ENCODE results near the gene PDE6C.

The PDE6C gene

DNA sequence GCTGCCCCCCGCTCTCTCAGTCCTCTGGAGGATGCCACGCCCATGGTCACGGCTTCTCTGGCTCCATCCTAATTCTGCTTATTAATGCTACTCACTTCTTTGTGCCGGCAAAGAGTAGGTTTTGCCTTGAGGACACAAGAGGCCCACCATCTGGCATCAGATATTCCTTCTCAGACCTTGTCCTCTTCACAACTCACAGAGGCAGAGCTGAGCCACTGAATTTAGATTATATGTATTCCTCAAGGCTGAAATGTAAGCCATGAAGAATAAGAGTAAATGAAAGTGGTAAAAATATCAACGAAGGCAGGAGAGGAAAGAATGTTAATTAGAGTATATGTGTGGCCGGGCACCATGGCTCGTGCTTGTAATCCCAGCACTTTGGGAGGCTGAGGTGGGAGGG is 17.8 kb upstream of the PDE6C start:
- no peak for FAIRE-seq

DNA sequence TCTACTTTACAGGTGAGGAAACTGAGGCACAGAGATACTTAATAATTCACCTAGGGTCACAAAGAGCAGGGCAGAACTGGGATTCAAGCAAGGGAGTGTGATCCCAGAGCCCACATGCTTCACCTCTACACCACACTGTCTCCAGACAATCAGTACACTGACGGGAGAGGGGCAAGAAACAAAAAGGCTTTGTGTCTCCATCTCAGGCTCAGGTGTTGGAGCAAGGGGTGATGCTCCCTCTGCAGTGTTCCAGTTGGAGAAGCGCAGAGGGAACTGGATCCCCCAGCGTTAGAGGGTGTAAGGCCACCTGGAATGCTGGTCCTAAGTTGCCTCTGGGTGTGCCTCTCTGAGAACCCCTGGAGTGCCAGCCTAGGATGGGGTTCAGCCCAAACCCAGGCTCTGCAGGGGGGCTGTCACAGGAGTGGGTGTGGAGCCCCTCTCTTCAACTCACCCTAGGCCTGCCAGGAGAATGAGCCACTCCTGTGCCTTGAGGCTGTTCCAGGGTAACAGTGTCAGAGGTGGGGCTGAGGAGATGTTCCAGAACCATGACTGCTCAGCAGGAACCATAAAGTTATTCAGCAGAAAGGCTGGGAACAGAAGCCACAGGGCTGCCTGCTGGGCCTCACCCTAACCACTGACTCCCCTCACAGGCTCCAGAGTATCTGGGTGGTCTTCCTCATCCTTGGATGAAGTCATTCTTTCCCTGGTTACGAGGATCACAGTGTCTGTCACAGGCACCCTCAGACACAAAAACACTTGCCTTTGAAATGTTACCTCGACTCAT is 16.8 kb upstream of the PDE6C start:
- no peak for FAIRE-seq

DNA sequence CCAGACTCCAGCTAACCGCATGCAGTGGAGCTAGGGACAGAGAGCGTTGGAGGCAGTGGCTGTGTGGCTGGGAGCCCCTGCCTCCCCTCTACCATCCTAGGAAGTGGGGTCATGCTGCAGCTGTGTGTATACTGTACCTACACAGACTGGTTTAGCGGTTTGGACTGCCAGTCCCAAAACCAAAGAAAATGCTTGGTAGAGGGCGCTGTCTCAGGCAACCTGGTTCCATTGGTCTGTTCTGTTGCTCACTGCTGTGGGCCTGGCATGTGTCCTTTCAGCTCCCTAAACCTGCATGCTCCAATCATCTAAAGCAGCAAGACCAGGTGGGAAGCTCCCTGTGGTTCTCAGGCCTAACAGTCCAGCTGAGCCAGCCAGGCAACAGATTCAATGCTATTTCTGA is 15.8 kb upstream of the PDE6C start:
- no peak for FAIRE-seq

DNA sequence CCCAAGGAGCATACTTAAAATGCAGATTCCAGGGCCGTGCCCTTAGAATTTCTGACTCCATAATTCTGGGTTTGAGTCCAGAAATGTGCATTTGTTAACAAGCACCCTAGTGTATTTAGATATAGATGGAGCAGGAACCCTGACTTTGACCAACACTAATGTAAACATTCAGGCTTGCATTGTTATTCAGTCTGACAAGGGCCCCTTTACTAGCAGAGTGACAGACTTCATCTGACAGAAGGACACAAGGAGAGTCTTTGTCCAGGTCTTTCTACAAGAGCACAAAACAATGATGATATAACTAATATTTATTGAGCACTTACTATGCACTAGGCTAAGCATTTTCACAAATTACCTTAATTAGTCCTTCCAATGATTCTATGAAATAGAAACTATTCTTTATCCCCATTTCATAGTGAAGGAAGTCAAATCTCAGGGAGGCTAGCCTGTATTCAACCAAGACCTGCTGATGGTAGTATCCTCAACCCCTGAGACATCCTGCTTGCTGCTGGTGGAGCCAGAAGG is 15.2 kb upstream of the PDE6C start:
- no peak for FAIRE-seq

DNA sequence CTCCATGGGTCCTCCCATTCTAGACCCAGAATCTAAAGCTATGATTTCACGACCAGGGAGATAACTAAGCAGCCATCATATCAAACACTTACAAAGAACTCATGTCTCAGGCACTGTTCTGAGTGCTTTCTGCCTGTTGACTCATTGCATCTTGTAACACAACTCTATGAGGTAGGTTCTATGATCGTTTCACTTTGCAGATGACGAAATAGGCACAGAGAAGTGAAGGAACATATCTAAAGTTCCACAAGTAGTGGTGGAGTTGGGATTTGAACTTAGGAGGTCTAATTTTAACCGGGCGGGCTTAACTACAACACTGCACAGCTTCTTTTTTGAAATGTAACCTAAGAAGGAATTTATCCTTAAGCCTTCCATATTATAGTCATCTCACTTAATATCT is 14.2 kb upstream of the PDE6C start:
- FAIRE-seq: no peak

DNA sequence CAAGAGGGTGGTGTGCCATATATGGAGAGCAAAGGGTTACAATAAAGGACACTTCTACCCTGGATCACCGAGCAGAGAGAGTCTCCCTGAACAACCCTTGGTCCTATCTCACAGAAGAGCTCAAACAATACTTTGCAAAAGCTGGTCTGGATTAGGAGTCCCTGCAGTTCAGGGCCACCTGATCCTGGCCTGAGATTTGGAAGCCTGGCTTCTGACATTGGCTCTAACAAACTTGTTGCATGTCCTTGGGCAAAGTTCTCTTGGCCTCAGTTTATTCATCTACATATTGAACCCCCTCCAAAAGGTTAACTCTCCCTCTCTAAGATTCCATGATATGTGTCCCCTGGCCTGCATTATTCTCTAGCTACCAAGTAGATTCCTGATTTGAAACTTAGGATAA is 13.0 kb upstream of the PDE6C start:
- no peak for FAIRE-seq

DNA sequence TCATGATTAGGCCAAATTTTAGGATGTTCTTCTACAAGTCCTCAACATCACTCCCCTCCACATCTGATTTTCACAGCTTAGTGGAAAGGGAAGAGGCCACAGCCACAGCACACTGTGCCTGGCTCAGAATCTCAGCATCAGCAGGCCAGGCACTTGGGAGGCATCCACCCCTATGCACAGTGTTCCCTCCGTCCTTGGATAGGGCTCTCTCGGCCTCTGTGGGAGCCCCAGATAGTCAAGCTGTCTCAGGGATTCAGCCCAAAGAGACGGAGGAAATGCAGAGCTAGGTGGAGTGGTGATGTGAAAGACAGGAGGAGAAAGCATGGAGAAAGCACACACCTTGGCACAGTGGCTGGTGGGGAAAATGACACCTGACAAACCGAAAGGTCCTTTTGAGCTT is 12.6 kb upstream of the PDE6C start:
- no peak for FAIRE-seq

DNA sequence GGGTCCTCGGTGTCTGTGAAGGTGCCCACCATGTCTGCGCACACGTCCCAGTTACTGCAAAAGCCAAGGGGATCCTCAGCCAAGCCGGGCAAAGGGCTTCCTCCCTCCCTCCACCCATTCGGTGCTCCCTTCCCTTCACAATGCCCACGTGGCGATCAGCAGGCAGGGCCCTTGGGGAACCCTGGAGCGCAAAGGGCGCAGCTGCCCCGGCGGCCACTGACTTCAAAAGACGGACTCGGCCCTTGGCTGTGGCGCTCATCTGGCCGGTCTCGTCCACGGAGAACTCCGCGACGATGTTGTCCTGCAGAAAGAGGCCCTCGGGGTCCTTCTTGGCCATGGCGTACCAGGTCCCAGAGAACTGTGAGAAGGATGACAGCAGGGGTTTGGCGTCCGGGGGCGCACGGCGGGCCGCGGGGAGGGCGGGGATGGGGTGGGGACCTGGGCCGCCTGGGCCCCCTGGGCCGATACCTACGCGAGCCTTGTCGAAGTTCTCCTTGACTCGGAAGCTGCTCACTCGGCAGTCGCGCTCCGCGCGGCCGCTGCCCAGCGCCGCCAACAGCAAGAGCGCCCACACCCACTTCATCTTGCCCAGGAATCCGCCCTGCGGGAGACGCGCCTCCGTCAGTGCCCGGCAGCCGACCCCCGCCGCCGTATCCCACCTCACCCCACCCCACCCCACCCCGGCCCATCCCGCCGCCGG is 11.7 kb upstream of the PDE6C start:
- FAIRE-seq: no peak

DNA sequence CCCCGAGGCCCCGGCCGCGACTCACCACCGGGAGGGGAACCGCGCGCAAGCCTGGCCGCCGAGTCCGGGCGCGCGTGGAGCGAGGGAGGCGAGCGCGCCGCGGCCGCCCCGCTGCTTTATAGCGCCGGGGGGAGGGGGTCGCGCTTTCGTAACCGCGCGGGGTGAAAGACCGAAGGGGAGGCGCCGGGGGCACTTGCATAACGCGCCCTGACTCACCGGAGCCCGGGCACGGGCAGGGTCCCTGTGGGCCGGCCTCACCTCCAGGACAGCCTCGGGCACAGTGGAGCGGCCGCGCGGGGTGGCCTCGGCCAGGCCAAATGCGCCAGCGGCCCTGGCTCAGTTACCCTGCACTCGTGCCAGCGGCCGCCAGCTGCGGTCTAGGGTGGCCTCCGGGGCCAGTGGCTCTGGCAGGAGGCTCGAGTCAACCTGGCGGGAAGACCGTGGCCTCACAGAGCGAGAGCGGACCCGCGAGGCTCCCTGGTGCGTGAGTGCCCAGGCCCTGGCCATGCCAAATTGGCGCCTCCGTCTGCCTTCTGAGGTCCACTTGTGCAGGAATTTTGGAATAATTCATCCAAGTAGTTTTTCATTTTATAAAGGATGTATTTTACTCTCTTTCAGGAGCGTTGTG is 11.1 kb upstream of the PDE6C start, which contains the start of gene RBP4:
Gene RBP4 (minus strand): TSS at position 90 of the 628 bp plus-strand sequence. CDS start 207 bp downstream, outside the sequence.
- no peak for FAIRE-seq

DNA sequence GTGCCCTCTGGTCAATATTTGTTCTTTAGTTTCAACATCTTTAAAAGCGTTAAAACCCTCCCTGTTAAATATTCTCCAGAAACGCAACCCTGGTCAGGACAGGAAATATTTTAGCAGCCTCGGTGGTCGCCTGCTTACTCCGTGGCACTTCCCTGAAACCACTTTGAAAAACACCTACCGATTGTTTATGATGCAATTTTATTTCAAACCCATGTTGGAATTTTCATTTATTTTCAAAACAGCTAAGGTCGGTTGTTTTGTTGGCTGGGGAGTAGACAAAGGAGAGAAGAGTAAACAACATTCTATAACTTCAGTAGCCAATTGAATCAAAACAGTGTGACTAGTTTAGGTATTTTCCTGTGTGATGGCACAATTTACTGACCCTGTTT is 10.6 kb upstream of the PDE6C start:
- no peak for FAIRE-seq

DNA sequence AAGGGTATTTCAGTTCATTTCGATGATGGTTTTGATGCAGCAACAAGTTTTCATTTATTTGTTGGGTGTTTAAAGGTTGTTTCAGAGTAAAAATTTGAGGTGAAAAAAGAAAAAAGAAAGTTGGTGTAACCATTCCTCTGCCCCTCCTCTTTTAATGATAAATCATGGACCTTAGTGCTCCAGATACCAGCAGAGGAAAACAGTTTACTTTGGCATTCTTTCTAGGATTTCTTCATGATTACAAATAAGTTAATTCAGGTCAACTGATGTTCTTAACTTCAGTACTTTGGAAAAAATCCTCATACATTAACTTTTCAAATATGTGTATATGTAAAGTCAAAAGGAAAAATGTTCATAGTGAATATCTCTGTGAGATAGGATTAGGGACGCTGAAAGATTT is 9.3 kb upstream of the PDE6C start:
- FAIRE-seq: no peak

DNA sequence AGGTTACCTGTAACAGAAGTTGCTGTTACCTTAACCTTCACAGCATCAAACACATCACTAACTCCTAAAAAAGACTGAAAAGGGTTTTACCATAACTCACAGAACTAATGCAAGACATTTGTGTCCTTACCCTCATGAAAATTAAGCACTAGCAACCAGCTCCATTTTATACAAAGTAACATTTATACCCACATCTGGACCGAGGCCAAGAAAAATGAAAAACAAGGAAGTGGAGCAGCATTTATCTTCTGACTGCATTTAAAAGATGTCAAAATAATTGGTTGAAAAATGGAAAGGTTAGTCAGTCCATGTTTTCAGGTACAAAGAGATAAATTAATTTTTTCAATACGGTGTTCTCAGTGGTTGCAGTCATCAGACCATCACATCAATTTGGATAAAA is 8.2 kb upstream of the PDE6C start:
- no peak for FAIRE-seq

DNA sequence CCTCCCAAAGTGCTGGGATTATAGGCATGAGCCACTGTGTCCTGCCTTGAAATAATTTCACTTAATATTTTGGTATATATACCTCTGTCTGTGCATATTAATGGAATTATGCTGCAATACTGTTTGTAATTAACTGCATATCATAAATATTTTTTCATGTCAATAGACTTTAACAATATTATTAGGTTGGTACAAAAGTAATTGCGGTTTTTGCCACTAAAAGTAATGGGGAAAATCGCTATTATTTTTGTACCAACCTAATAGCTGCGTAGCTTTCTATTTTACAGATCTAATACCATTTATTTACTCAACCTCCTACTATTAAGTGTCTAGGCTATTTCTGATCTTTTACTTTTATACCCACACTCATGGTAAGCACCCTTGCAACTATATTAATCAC is 3.9 kb upstream of the PDE6C start:
- FAIRE-seq: no peak

DNA sequence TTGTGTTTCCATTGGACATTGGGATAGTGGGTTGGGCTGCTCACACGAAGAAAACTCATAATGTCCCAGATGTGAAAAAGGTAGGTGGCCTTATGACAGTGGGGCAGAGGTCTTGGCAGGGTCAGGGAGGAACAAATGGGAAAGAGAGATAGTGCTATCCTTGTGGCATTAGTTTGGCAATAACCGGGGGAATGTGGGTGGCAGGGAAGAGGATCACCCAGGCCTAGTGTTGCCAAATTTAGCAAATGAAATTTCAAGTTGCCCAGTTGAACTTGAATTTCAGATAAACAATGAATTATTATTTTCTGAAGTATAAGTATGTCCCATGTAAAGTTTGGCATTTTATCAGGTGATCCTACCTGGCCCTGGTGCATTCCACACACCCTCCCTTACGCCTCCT is 789 bp downstream of the PDE6C start:
- FAIRE-seq: no peak

DNA sequence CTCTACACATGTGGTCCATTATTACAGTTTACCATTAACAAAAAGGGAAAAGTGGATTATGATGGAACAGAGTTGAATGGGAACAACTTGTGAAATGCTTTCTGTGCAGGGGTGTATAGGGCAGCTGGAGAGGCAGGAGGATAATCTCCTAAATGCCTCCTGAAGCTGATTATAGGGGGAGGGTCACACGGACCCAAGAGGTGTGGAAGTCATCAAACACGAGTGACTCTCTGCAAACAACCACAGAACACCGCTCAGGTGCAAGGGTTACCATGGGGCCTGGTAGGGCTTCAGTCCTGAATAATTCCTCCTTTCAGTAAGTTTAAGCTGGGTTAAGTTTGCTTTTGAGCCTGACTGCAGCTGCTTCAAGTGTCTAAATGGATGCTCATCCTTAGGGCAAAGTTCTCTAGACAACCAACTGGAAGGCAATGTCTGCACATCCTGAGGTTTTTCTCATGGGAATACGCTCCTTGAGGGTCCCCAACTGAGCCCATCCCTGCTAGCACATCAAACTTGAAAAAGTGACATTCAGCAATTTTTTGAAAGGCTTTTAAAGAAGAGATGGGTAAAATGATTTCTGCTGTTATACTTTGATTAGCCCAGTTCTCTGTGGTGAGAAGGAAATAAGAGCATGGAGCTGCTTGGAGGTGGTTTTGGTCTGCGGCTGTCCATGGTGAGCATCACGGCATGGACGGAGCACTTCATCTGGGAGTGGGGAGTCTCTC is 1.9 kb downstream of the PDE6C start:
- no peak for FAIRE-seq

DNA sequence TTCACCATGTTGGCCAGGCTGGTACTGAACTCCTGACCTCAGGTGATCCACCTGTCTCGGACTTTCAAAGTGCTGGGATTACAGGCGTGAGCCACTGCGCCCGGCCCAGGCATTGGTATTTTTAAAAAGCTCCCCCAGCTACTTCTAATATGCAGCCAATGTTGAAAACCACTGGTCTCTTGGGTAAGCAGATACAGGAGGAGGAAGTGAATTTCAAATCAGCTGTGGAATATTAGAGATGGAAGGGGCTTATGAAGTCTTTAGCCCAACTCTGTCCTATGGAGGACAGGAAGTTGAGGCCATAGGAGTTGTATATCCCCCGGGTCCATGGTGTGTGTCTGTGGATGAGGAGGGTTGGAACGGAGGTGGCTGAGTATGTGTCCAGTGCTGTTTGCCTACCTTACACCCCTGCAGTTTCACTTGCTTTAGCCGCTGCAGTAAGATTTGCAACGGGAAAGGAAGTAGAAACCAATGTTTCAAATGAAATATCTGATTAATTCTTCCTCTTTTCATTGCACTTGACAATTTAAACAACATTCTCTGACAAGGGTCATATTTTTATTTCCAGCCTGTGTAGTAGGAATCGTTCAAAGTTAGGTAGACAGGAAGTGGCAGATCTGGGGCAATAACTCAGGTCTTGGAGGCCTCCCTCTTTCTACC is 3.4 kb downstream of the PDE6C start:
- FAIRE-seq: no peak

DNA sequence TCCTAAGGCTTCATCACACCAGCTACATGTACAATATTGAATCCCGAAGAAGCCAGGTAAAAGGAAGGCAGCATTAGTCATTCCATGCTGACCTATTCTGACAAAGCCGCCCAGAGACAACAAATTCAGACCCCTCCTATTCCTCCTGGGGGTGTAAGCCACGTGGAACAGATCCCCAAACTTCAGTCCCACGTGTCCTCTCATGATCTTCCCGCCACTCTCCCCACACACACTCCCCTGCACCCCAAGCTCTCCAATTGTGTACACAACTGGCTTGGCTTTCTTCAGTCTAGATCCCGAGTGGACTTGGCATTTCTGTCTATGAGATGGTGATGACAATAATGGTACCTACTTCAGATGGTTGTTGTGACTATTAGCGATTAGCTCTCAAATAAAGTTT is 8.6 kb downstream of the PDE6C start:
- no peak for FAIRE-seq

DNA sequence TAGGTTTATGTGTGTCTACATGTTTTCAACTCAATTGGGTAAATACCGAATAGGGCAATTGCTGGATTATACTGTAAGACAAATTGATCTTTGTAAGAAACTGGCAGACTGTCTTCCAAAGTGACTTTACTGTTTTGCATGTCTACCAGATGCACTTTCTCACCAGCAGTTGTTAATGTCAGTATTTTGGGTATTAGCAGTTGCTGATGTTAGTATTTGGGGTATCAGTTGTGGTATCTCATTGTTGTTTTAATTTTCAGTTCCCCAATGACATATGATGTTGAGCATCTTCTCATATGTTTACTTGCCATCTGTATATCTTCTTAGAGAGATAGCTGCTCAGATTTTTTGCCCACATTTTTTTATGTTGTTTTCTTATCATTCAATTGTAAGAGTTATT is 10.6 kb downstream of the PDE6C start:
- no peak for FAIRE-seq

DNA sequence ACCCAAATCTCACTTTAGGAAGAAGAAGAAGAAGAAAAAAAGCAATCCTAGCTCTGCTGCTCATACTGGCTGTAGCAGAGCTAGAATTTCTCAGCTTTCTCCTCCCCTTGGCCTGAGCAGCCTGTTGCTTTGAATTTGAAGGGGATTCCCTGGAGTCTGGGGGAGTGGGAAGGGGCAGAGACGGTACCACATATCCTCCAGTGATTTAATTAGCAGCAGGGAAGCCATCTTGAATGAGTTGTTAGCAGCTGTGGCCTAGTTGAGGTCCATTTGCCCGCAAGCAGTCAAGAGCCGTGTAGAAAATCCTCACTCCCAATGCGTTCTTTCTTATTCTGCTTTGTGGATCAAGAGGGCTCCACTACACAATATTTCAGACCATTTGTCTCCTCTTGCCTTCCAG is 16.5 kb downstream of the PDE6C start:
- FAIRE-seq: no peak

DNA sequence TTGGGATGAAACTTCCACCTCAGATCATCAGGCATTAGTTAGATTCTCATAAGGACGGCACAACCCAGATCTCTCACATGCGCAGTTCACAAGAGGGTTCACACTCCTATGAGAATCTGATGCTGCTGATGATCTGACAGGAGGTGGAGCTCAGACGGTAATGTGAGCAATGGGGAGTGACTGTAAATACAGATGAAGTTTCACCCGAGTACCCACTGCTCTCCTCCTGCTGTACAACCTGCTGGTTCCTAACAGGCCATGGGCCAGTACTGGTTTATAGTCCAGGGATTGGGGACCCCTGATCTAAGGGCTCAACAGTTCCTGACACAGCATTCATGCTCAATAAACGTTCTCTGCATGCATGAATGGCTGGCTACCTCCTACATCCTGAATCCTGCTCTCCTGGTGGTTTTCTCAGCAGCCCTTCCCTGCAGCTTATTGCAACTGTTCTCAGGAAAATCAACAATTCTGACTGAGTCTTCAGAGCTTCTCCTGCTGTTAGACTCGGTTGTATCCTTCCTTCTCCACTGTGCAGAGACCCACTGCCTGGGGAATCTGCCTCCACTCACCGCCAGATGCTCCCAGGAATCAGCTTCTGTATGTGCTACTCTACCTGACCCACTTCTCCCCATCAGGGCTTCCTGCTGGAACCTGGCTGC is 17.4 kb downstream of the PDE6C start:
- FAIRE-seq: no peak

DNA sequence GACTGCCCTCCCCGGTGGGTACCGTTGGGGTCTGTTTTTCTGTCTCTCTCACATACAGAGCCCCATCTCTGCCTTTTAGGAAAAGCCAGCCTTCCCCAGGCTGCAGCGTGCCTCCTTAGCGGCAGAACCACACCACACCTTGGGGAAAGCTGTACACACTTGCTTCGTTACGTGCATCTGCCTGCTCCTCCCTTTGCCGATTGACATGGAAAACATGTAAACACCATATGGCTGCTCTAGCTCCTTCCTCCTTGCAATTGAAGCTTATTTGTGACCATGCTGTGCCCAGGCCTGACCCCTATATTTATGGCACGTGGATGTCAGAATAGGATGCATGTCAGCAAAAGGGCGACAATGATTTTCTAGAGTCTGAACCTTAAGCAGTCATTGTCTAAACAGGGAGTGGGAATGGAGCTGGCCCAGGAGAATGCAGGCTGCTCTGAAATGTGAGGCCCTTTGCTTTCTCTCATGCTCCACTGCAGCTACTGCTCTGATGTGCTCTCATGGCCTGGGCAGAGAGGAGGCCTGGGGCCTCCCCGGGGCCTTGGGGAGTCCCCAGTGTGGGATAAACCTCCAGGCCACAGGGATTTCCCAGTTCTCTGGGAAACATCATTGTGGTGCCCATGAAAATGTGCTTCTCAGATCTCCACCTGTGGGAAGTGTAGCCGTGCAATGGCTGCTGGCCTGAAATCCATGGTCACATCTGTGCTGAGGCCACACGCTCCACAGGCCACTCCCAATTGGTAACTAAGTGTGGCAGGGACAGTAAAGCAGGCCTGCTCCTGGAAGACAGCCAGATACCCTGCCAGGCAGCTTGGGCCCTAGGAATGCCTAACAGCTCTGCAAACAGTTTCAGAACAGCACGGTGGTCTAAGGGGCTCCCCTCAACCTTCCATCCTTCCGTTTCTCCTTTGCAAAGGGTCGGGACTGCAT is 18.6 kb downstream of the PDE6C start:
- FAIRE-seq: no peak
